HL-60/S4 treated with phorbol 12-myristate 13-acetate at 8.2 ng/mL for 4 days and 3 days (cell line): ENCODE results near the gene CHD9.

Experiments
- in situ Hi-C: fragments of 300-500 bp; cut with MboI; formaldehyde crosslinking; loops from 2 replicates; pipeline ENCODE4 v1.15.0; 2022; ENCODE audit warnings: low sequenced_read_pairs

The CHD9 gene

DNA sequence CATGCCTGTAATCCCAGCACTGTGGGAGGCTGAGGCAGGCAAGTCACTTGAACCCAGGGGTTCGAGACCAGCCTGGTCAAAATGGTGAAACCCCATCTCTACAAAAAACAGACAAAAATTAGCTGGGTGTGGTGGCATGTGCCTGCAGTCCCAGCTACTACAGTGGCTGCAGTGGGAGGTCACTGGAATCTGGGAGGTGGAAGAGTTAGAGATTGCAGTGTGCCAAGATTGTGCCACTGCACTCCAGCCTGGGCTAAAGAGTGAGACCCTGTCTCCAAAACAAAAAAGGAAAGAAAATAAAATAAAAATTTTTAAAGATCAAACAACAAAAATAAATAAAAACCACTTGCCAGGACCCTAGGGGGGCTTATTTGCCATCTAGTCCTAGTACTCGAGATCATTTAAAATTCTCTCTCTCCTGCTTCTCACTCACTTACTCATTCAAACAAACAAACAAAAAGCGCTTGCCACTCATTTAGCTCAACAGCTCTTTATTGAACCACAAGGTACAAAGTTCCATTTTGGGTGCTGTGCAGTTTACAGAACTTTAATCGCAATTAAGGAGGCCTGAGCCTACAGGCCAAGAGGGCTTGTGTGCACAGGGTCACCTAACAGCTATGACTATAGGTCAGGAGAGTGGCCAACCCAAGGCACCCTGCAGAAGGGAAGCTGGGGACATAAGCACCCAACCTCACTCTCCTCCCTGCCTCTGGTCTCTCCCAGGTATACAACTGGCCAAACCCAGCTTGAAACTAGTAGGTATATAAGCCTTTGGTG, 6.5 kb upstream of the CHD9 start:
- in situ Hi-C loops, result no loop called here

DNA sequence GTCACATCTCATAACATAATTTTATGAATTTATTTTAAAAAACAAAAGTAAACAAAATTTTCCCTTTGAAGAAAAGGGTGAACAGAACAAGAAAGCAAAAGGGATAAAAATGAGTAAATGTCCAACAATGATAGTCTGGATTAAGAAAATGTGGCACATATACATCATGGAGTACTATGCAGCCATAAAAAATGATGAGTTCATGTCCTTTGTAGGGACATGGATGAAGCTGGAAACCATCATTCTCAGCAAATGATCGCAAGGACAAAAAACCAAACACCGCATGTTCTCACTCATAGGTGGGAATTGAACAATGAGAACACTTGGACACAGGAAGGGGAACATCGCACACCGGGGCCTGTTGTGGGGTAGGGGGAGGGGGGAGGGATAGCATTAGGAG, 3.5 kb upstream of the CHD9 start:
- in situ Hi-C loops, result loop anchor here (25.0 kb wide), 1 partner anchor 161 kb away; no protein-coding TSS in a partner anchor

DNA sequence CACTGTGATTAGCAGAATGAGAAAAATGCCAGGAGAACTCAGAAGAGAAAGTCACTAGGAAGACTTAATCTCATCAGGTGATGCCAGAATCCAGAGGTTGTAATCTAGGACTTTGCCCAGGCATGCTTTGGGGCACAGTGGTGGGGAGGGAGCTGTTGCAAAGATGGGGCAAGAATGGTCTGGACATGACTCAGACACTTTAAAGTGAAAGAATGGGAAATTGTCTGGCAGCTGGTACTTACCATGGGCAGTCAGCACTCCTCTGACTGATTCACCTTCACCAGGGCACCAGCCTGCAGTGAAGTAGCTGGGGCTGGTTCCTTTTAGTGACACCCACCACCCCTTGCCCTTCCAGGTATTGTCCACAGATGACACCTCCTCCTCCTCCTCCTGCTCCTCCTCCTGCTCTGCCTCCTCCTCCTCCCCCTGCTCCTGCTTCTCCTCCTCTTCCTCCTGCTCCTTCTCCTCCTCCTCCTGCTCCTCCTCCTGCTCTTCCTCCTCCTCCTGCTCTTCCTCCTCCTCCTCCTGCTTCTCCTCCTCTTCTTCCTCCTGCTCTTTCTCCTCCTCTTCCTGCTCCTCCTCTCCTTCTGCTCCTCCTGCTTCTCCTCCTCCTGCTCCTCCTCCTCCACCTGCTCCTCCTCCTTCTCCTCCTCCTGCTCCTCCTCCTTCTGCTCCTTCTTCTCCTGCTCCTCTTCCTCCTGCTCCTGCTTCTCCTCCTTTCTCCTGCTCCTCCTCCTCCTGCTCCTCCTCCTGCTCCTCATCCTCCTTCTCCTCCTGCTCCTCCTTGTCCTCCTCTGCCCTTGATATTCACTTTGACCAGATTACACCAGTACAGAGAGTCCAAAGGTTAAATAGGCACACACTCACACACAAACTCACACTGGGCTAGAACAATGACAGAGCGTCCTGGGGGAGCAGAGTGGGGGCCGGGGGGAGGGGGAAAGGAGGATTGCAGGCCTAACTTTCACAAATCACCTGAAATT, 2.0 kb upstream of the CHD9 start, which contains the start of gene CHD9NB:
Gene CHD9NB (minus strand): TSS at position 379 of the 983 bp plus-strand sequence. CDS start 8,739 bp downstream, outside the sequence.
- in situ Hi-C loops, result loop anchor here (25.0 kb wide), 1 partner anchor 159 kb away; no protein-coding TSS in a partner anchor

DNA sequence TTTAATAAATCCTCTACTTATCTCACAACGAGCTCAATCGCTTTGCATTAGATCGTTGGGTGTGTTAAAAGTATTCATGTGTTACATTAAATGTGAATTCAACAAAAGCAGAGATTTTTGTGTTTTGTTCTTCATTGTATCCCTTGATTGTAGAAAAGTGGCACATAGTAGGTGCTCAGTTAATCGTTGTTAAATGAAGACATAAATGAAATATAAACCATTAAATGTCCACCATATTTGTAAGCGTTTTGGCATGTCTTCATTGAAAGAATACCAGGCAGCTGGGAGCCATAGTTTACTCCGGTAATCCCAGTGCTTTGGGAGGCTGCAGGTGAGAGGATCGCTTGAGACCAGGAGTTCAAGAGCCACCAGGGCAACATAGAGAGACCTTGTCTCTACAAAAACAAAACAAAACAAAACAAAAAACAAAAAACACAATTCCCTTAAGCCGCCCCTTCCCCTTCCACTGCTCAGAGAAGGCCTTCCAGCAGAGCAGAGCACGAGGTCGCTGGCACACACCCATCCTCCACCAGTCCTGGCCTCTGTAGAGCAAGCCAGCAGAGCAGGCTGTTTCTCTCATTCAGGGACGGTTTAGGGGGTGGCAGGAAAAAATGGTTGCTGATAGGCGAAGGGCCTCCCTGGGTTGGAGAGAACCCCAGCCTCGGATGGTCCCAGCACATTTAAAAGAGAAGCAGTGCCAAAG, 673 bp upstream of the CHD9 start:
- in situ Hi-C loops, result loop anchor here (25.0 kb wide), 1 partner anchor 158 kb away; no protein-coding TSS in a partner anchor

- in situ Hi-C loops, result loop anchor here (25.0 kb wide), 1 partner anchor 157 kb away; no protein-coding TSS in a partner anchor
Measured at GRCh38 chr16:53055541-53056391, 975 bp downstream of the CHD9 start.

GRCh38 chr16:53056392-53056881, 1.6 kb downstream of the CHD9 start:
- in situ Hi-C loops, result loop anchor here (25.0 kb wide), 1 partner anchor 156 kb away; no protein-coding TSS in a partner anchor

DNA sequence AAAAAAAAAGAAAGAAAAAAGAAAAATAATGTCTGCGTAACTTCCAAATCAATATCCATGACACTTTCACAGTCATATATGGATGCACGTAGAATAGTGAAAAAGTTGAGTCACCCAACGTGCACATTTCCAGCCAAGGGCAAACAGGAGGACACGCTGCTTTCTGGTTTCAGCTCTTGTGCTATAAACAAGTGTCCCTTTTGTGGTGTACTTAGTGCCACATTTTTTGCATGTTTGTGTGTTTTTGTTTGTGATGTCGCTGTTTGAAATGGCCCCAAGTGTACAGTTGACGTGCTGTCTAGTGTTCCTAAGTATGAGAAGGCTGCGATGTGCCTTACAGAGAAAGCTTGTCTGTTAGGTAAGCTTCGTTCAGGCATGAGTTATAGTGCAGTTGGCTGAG, 2.9 kb downstream of the CHD9 start:
- in situ Hi-C loops, result loop anchor here (25.0 kb wide), 1 partner anchor 155 kb away; no protein-coding TSS in a partner anchor

DNA sequence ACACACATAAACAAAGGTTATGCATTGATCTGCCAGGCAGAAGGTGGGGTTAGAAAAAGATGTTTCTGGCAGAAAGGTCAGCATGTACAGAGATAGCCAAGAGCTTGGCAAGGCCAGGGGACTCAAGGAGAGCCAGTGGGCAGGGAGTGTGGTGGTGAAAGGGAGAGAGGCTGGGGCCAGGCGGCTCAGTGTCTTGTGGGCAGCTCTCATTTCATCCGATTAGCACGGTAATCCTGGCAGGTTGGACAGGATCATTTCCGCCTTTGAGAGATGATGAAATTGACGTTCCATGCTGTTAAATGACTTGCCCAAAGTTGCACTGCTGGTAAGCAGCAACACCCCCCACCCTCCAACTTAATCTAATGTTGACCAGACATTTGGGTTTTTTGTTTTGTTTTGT, 3.6 kb downstream of the CHD9 start:
- in situ Hi-C loops, result loop anchor here (25.0 kb wide), 1 partner anchor 154 kb away; no protein-coding TSS in a partner anchor

DNA sequence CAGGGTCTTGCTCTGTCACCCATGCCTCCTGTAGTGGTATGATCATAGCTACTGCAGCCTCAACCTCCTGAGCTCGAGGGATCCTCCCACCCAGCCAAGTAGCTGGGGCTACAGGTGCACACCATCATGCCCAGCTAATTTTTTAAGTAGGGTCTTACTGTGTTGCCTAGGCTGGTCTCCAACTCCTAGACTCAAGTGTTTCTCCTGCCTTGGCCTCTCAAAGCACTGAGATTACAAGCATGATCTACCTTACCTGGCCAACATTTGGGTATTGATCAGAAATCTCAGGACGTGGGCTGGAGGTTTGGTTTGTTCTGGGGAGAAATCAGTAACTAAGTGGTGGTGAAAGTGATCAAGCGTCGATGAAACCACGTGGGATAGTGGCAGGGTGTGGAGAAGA, 4.1 kb downstream of the CHD9 start:
- in situ Hi-C loops, result loop anchor here (25.0 kb wide), 1 partner anchor 153 kb away; no protein-coding TSS in a partner anchor

DNA sequence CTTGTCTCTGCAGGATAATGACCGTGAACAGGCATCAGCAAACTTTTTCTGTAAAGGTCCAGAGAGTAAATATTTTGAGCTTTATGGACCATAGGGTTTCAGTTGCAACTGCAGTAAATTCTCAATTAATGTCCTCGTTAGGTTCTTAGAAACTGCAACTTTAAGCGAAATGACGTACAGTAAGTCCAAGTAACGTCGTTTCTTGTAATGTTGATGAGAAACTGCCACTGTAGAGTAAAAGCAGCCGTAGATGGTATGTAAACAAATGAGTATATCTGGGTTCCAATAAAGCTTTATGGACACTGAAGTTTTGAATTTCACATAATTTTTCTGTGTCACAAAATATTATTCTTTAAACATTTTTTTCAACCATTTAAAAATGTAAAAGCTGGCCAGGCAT, 4.9 kb downstream of the CHD9 start:
- in situ Hi-C loops, result loop anchor here (25.0 kb wide), 1 partner anchor 153 kb away; no protein-coding TSS in a partner anchor

GRCh38 chr16:53061256-53061655, 6.5 kb downstream of the CHD9 start:
- in situ Hi-C loops, result loop anchor here (25.0 kb wide), 1 partner anchor 151 kb away; no protein-coding TSS in a partner anchor

DNA sequence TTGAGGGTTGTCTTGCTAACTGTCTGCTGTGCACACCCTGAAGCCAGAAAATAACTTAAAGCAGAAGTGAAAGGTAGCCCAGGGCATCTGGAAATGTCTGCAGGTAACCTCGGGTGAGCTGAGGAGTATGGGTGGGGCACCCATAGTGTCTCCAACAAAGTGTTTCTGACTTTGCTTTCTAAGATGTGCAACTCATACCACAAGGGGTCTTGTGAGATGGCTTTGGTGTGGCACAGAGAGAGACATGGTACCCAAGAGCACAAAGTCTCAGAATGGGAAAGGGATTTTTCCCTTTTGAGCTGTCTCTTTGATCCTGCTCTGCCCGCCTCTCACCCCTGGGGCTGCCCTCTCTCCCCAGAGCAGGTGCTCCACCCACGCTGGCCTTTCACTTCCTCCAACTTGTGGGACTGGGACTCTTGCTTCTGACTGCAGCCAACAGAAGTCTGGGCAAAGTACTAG, 6.9 kb downstream of the CHD9 start:
- in situ Hi-C loops, result loop anchor here (25.0 kb wide), 1 partner anchor 151 kb away; no protein-coding TSS in a partner anchor

DNA sequence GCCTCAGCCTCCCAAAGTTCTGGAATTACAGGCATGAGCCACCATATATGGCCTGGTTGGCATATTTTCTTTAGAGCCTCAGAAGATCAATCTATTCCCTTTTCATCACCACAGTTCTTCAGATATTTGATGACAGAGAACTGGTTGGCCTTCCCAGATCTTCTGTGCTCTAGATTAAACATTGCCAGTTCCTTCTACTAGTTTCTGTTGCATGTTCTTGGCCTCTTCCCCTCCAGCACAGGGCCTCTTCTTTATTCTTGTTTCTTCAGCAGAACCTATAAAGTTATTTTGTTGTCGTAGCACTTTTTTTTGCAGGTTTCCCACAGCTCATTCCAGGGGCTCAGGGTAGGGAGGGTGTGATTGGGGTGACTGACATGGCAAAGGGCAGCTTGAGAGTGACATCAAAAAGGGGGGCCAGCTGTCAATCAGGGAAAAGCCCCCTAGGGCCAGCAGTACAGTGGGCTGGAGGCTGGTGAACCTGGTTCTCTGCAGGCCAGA, 9.3 kb downstream of the CHD9 start:
- in situ Hi-C loops, result loop anchor here (25.0 kb wide), 1 partner anchor 148 kb away; no protein-coding TSS in a partner anchor

- in situ Hi-C loops, result loop anchor here (25.0 kb wide), 1 partner anchor 147 kb away; no protein-coding TSS in a partner anchor
Measured at GRCh38 chr16:53065461-53066061, 10.8 kb downstream of the CHD9 start.

DNA sequence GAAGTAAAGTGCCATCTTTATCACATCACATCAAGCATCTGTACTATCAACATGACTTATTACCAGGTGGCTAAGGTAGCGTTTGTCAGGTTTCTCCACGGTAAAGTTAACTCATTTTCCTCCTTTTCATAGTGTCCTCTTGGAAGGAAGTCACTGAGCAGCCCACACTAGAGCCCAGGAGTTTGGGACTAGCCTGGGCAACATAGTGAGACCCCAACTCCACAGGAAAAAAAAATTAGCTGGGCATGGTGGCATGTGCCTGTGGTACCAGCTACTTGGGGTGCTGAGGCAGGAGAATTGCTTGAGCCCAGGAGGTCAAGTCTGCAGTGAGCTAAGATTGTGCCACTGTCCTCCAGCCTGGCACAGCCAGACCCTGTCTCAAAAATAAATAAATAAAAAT, 12.9 kb downstream of the CHD9 start:
- in situ Hi-C loops, result loop anchor here (25.0 kb wide), 1 partner anchor 145 kb away; no protein-coding TSS in a partner anchor

- in situ Hi-C loops, result loop anchor here (25.0 kb wide), 1 partner anchor 144 kb away; no protein-coding TSS in a partner anchor
Measured at GRCh38 chr16:53068423-53068833, 13.6 kb downstream of the CHD9 start.

DNA sequence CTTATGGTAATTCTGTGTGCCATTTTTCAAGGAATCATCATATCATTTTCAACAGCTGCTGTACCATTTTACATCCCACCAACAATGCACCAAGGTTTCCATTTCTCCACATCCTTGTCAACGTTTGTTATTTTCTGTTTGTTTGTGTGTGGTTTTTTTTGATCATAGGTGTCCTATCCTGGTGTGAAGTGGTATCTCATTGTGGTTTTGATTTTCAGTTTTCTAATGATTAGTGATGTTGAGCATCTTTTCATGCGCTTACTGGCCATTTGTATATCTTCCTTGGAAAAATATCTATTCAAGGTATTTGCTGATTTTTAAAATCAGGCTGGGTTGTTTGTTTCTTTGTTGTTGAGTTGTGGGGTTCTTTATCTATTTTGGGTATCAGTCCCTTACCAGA, 15.0 kb downstream of the CHD9 start:
- in situ Hi-C loops, result loop anchor here (25.0 kb wide), 1 partner anchor 143 kb away; no protein-coding TSS in a partner anchor

- in situ Hi-C loops, result loop anchor here (25.0 kb wide), 1 partner anchor 140 kb away; no protein-coding TSS in a partner anchor
Measured at GRCh38 chr16:53071748-53072301, 17.0 kb downstream of the CHD9 start.
